ENCODE measurements around the gene IGLON5. TPM values are rescaled to one million over a fixed set of nuclear protein-coding genes. Genes with fewer than 3 reads are reported as not detected.

The IGLON5 gene
- total RNA-seq, 1 experiment from 2014 or later = not detected

GRCh38 chr19:51352783-51353360, 41.4 kb downstream of the IGLON5 start:
- H3K4me1 ChIP-seq (replicated peaks; ENCODE audit: insufficient read depth) = peaks cover 8% of the 10 kb centered on the region
- H3F3A ChIP-seq (ENCODE audit: insufficient read depth, low read depth) = peaks cover 17% of the 10 kb centered on the region
- H3K4me2 ChIP-seq = no peak overlapping the region
- H3K79me2 ChIP-seq (ENCODE audit: low read depth) = no peaks in the 10 kb centered on the region
- no TSS peak for BruUV-seq (replicated peaks)
- H3K36me3 ChIP-seq (ENCODE audit: low read depth) = no peaks in the 10 kb centered on the region
- TF ChIP-seq EZH2 (IDR thresholded peaks at IDR 0.05; ENCODE audit: low read depth) (no peak), CTCF (conservative IDR thresholded peaks at IDR 0.05) (no peak)
- no peak overlapping the region for H2AFZ ChIP-seq
- no peak overlapping the region for H3K4me3 ChIP-seq
- DNase-seq = no peak
- intact Hi-C loops (cut with micrococcal nuclease; ENCODE audit: unreplicated experiment) = no loop called here
- no peaks in the 10 kb centered on the region for H3K9me2 ChIP-seq (ENCODE audit: insufficient read depth)
- H3K9me3 ChIP-seq (ENCODE audit: insufficient read depth, low read depth) = no peaks in the 10 kb centered on the region
- H3K27me3 ChIP-seq (ENCODE audit: insufficient read depth, low read depth) = no peaks in the 10 kb centered on the region
- no peak overlapping the region for H3K27ac ChIP-seq
- H4K20me1 ChIP-seq (ENCODE audit: insufficient read depth) = peaks cover 7% of the 10 kb centered on the region; the same call in 1 of the 2 replicates
- CTCF ChIA-PET = no interaction called here
- POLR2A ChIA-PET (ENCODE audit: unreplicated experiment) = no interaction called here

GRCh38 chr19:51354103-51354741, 42.8 kb downstream of the IGLON5 start:
- Histone ChIP-seq H3K4me1 (replicated peaks; ENCODE audit: insufficient read depth) (peaks cover 8% of the 10 kb centered on the region), H3K79me2 (ENCODE audit: low read depth) (no peaks in the 10 kb centered on the region), H3K27me3 (ENCODE audit: insufficient read depth, low read depth) (no peaks in the 10 kb centered on the region), H2AFZ (no peak overlapping the region), H3K9me2 (ENCODE audit: insufficient read depth) (no peaks in the 10 kb centered on the region), H4K20me1 (ENCODE audit: insufficient read depth) (peaks cover 7% of the 10 kb centered on the region; the same call in 1 of the 2 replicates), H3K27ac (no peak overlapping the region), H3F3A (ENCODE audit: insufficient read depth, low read depth) (peaks cover 14% of the 10 kb centered on the region), H3K9me3 (ENCODE audit: insufficient read depth, low read depth) (no peaks in the 10 kb centered on the region), H3K36me3 (ENCODE audit: low read depth) (no peaks in the 10 kb centered on the region), H3K4me3 (no peak overlapping the region), H3K4me2 (no peak overlapping the region)
- no peak for TF ChIP-seq EZH2 (IDR thresholded peaks at IDR 0.05; ENCODE audit: low read depth)
- no peak for TF ChIP-seq CTCF (conservative IDR thresholded peaks at IDR 0.05)
- BruUV-seq (replicated peaks) = no TSS peak
- intact Hi-C loops (cut with micrococcal nuclease; ENCODE audit: unreplicated experiment) = no loop called here
- no peak for DNase-seq
- ChIA-PET POLR2A (ENCODE audit: unreplicated experiment) (no interaction called here), CTCF (no interaction called here)

- peaks cover 12% of the 10 kb centered on the region for H3F3A ChIP-seq (ENCODE audit: insufficient read depth, low read depth)
- H3K4me3 ChIP-seq = no peak overlapping the region
- no TSS peak for BruUV-seq (replicated peaks)
- H3K4me2 ChIP-seq = no peak overlapping the region
- H3K79me2 ChIP-seq (ENCODE audit: low read depth) = no peaks in the 10 kb centered on the region
- no peaks in the 10 kb centered on the region for H3K9me3 ChIP-seq (ENCODE audit: insufficient read depth, low read depth)
- CTCF ChIA-PET = no interaction called here
- H3K9me2 ChIP-seq (ENCODE audit: insufficient read depth) = no peaks in the 10 kb centered on the region
- TF ChIP-seq EZH2 (IDR thresholded peaks at IDR 0.05; ENCODE audit: low read depth) (no peak), CTCF (conservative IDR thresholded peaks at IDR 0.05) (no peak)
- no peak for DNase-seq
- H3K4me1 ChIP-seq (replicated peaks; ENCODE audit: insufficient read depth) = peaks cover 8% of the 10 kb centered on the region
- H3K36me3 ChIP-seq (ENCODE audit: low read depth) = no peaks in the 10 kb centered on the region
- H3K27me3 ChIP-seq (ENCODE audit: insufficient read depth, low read depth) = no peaks in the 10 kb centered on the region
- H4K20me1 ChIP-seq (ENCODE audit: insufficient read depth) = peaks cover 7% of the 10 kb centered on the region; the same call in 1 of the 2 replicates
- no peak overlapping the region for H2AFZ ChIP-seq
- no peak overlapping the region for H3K27ac ChIP-seq
- POLR2A ChIA-PET (ENCODE audit: unreplicated experiment) = no interaction called here
- intact Hi-C loops (cut with micrococcal nuclease; ENCODE audit: unreplicated experiment) = no loop called here
These were observed 43.3 kb downstream of the IGLON5 start for GRCh38 chr19:51354742-51355148.
